HepG2 (cell line): Measurements from ENCODE around the gene DNTTIP2.

Experiments
- CHD2 ChIP-seq: IDR thresholded peaks from 2 replicates; pipeline ENCODE4 v1.6.1; 2011; ENCODE audit warnings: low read depth, low read length, improper control_type of control experiment
- ELF1 ChIP-seq: sonication (generic); formaldehyde crosslinking; IDR thresholded peaks from 2 replicates; pipeline ENCODE4 v1.4.0; 2020; ENCODE audit warnings: missing genetic modification reagents
- ESRRA ChIP-seq: sonication (generic); formaldehyde crosslinking; IDR thresholded peaks from 2 replicates; pipeline ENCODE4 v1.5.1; 2020; ENCODE audit warnings: mild to moderate bottlenecking, low read depth, missing genetic modification reagents
- FOXM1 ChIP-seq: sonication (generic); formaldehyde crosslinking; IDR thresholded peaks from 2 replicates; pipeline ENCODE4 v1.5.0; 2020; ENCODE audit warnings: missing genetic modification reagents
- RNF2 ChIP-seq: fragments of 450-650 bp; conservative IDR thresholded peaks from 2 replicates; pipeline ENCODE4 v1.6.1; 2016; ENCODE audit warnings: low read depth
- SMARCE1 ChIP-seq: fragments of 450-650 bp; IDR thresholded peaks from 2 replicates; pipeline ENCODE4 v1.6.1; 2017; ENCODE audit warnings: borderline replicate concordance
- TAF1 ChIP-seq: sonication (generic); formaldehyde crosslinking; IDR thresholded peaks from 2 replicates; pipeline ENCODE4 v1.4.0; 2020; ENCODE audit warnings: missing genetic modification reagents
- TF ChIP-seq, protein P1 (sequence below): sonication (generic); formaldehyde crosslinking; conservative IDR thresholded peaks from 2 replicates; pipeline ENCODE4 v1.4.0; 2020; ENCODE audit warnings: missing genetic modification reagents
- TF ChIP-seq, protein P2 (sequence below): sonication (generic); formaldehyde crosslinking; IDR thresholded peaks from 2 replicates; pipeline ENCODE4 v1.4.0; 2020; ENCODE audit warnings: mild to moderate bottlenecking, missing genetic modification reagents

- TF ChIP-seq, protein P1, sequence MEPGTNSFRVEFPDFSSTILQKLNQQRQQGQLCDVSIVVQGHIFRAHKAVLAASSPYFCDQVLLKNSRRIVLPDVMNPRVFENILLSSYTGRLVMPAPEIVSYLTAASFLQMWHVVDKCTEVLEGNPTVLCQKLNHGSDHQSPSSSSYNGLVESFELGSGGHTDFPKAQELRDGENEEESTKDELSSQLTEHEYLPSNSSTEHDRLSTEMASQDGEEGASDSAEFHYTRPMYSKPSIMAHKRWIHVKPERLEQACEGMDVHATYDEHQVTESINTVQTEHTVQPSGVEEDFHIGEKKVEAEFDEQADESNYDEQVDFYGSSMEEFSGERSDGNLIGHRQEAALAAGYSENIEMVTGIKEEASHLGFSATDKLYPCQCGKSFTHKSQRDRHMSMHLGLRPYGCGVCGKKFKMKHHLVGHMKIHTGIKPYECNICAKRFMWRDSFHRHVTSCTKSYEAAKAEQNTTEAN (CRISPR knock-in tag) = peak; percentile 24; the same call in 1 of the 2 replicates
- TF ChIP-seq, protein P2, sequence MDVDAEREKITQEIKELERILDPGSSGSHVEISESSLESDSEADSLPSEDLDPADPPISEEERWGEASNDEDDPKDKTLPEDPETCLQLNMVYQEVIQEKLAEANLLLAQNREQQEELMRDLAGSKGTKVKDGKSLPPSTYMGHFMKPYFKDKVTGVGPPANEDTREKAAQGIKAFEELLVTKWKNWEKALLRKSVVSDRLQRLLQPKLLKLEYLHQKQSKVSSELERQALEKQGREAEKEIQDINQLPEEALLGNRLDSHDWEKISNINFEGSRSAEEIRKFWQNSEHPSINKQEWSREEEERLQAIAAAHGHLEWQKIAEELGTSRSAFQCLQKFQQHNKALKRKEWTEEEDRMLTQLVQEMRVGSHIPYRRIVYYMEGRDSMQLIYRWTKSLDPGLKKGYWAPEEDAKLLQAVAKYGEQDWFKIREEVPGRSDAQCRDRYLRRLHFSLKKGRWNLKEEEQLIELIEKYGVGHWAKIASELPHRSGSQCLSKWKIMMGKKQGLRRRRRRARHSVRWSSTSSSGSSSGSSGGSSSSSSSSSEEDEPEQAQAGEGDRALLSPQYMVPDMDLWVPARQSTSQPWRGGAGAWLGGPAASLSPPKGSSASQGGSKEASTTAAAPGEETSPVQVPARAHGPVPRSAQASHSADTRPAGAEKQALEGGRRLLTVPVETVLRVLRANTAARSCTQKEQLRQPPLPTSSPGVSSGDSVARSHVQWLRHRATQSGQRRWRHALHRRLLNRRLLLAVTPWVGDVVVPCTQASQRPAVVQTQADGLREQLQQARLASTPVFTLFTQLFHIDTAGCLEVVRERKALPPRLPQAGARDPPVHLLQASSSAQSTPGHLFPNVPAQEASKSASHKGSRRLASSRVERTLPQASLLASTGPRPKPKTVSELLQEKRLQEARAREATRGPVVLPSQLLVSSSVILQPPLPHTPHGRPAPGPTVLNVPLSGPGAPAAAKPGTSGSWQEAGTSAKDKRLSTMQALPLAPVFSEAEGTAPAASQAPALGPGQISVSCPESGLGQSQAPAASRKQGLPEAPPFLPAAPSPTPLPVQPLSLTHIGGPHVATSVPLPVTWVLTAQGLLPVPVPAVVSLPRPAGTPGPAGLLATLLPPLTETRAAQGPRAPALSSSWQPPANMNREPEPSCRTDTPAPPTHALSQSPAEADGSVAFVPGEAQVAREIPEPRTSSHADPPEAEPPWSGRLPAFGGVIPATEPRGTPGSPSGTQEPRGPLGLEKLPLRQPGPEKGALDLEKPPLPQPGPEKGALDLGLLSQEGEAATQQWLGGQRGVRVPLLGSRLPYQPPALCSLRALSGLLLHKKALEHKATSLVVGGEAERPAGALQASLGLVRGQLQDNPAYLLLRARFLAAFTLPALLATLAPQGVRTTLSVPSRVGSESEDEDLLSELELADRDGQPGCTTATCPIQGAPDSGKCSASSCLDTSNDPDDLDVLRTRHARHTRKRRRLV (CRISPR knock-in tag) = peak; percentile 61; the same call in 1 of the 2 replicates
- no peak for TF ChIP-seq CHD2
- no peak for TF ChIP-seq SMARCE1
- no peak for TF ChIP-seq FOXM1 (CRISPR knock-in tag)
- TF ChIP-seq ESRRA (CRISPR knock-in tag) = peak; percentile 51; the same call in 1 of the 2 replicates
- TF ChIP-seq ELF1 (CRISPR knock-in tag) = peak; percentile 27; the same call in 1 of the 2 replicates
- peak; percentile 66 for TF ChIP-seq RNF2
- TF ChIP-seq TAF1 = peak; percentile 63; the same call in 1 of the 2 replicates
Measured at GRCh38 chr1:93846992-93847810, 31.8 kb downstream of the DNTTIP2 start.
